SK-N-SH (cell line): ENCODE results near the gene SLC12A5. TPM values are rescaled to one million over a fixed set of nuclear protein-coding genes. Genes with fewer than 3 reads are reported as not detected.

Experiments used
- CTCF ChIA-PET: fragments of 300-600, 350-600 bp; formaldehyde crosslinking; extraction: SDS; loops from one replicate; lab custom pipeline; 2021; lab: Yijun Ruan, JAX
- POLR2A ChIA-PET: fragments of 350-600 bp; sonication (Branson Sonifier 250); formaldehyde crosslinking; extraction: SDS; loops from one replicate; lab custom pipeline; 2020; ENCODE audit warnings: antibody characterized with exemption, inconsistent platforms; lab: Yijun Ruan, JAX
- DNase-seq: peaks from one replicate; pipeline ENCODE4 v3.0.0; 2012
- H2AFZ ChIP-seq: fragments of 200-600 bp; sonication (generic); 2 replicates; pipeline ENCODE4 v1.8.1; 2016; ENCODE audit warnings: antibody characterized with exemption, mild to moderate bottlenecking, low read depth
- H3F3A ChIP-seq: fragments of 200-600 bp; sonication (generic); replicated peaks from 2 replicates; pipeline ENCODE3; 2016; ENCODE audit warnings: antibody characterized with exemption, mild to moderate bottlenecking; ENCODE audit not compliant: insufficient read depth
- H3K27ac ChIP-seq, 2 experiments: fragments of 200-500 bp in 1 of 2; fragments of 200-600 bp in 1 of 2; sonication (Bioruptor generic) in 1 of 2; sonication (generic), shearing (Covaris generic) in 1 of 2; 2 replicates each; pipeline versions ENCODE4 v1.5.1 to v1.6.1; 2014 to 2016; ENCODE audit warnings: low read depth in 2 of 2, inconsistent platforms in 1 of 2, low read length in 1 of 2, mild to moderate bottlenecking in 1 of 2, mixed read lengths in 1 of 2
- H3K27me3 ChIP-seq: fragments of 200-600 bp; sonication (generic), shearing (Covaris generic); 2 replicates; pipeline ENCODE4 v1.6.1; 2016; ENCODE audit warnings: mixed run types; ENCODE audit not compliant: insufficient read depth
- H3K36me3 ChIP-seq, 2 experiments: fragments of 200-500 bp in 1 of 2; fragments of 200-600 bp in 1 of 2; sonication (Bioruptor generic) in 1 of 2; sonication (generic) in 1 of 2; replicated peaks in 1 of 2; 2 replicates each; pipeline versions ENCODE3 to v1.5.1; 2014 to 2016; ENCODE audit warnings: low read length in 1 of 2, mild to moderate bottlenecking in 1 of 2; ENCODE audit not compliant: insufficient read depth in 2 of 2, control insufficient read depth in 1 of 2
- H3K4me1 ChIP-seq, 2 experiments: fragments of 200-500 bp in 1 of 2; fragments of 200-600 bp in 1 of 2; sonication (Bioruptor generic) in 1 of 2; sonication (generic), shearing (Covaris generic) in 1 of 2; 2 replicates each; pipeline versions ENCODE4 v1.5.1 to v1.6.1; 2014 to 2016; ENCODE audit warnings: low read depth in 1 of 2, low read length in 1 of 2, mixed run types in 1 of 2; ENCODE audit not compliant: insufficient read depth in 2 of 2, control insufficient read depth in 1 of 2
- H3K4me2 ChIP-seq: fragments of 200-600 bp; sonication (generic), shearing (Covaris generic); 2 replicates; pipeline ENCODE4 v1.6.1; 2017; ENCODE audit warnings: mixed run types
- H3K4me3 ChIP-seq, 2 experiments: fragments of 200-500 bp in 1 of 2; fragments of 200-600 bp in 1 of 2; sonication (Bioruptor generic) in 1 of 2; sonication (generic), shearing (Covaris generic) in 1 of 2; 2 replicates each; pipeline versions ENCODE4 v1.5.1 to v1.8.1; 2014 to 2016; ENCODE audit warnings: low read depth in 2 of 2, inconsistent platforms in 1 of 2, low read length in 1 of 2, mild to moderate bottlenecking in 1 of 2, mixed read lengths in 1 of 2, moderate library complexity in 1 of 2
- H3K79me2 ChIP-seq: fragments of 200-600 bp; sonication (generic); 2 replicates; pipeline ENCODE4 v1.8.1; 2017; ENCODE audit warnings: mild to moderate bottlenecking; ENCODE audit not compliant: insufficient read depth
- H3K9ac ChIP-seq: fragments of 200-600 bp; sonication (generic); 2 replicates; pipeline ENCODE4 v1.6.1; 2017; ENCODE audit warnings: mixed run types
- H3K9me2 ChIP-seq: fragments of 200-600 bp; sonication (generic); 2 replicates; pipeline ENCODE4 v1.6.1; 2017; ENCODE audit warnings: mixed run types
- H3K9me3 ChIP-seq: fragments of 200-600 bp; sonication (generic); 2 replicates; pipeline ENCODE4 v1.6.1; 2017; ENCODE audit warnings: mixed run types, mild to moderate bottlenecking, moderate library complexity
- H4K20me1 ChIP-seq: fragments of 200-600 bp; sonication (generic); 2 replicates; pipeline ENCODE4 v1.6.1; 2017; ENCODE audit warnings: mild to moderate bottlenecking, mixed run types; ENCODE audit not compliant: insufficient read depth
- ELF1 ChIP-seq: IDR thresholded peaks from 2 replicates; pipeline ENCODE4 v1.4.0; 2012
- EP300 ChIP-seq, 2 experiments: IDR thresholded peaks; 2 replicates each; pipeline versions ENCODE4 v1.4.0 to v1.6.1; 2012; ENCODE audit warnings: borderline replicate concordance in 1 of 2, low read depth in 1 of 2, low read length in 1 of 2
- FOXM1 ChIP-seq: IDR thresholded peaks from 2 replicates; pipeline ENCODE4 v1.4.0; 2012; ENCODE audit warnings: low read depth, mild to moderate bottlenecking
- GABPA ChIP-seq: IDR thresholded peaks from 2 replicates; pipeline ENCODE4 v1.4.0; 2012; ENCODE audit warnings: low read depth, mild to moderate bottlenecking
- GATA2 ChIP-seq: sonication (generic); formaldehyde crosslinking; IDR thresholded peaks from 2 replicates; pipeline ENCODE4 v1.5.0; 2020; ENCODE audit warnings: mild to moderate bottlenecking, missing genetic modification reagents
- JUND ChIP-seq: IDR thresholded peaks from 2 replicates; pipeline ENCODE4 v1.4.0; 2012
- MEF2A ChIP-seq: IDR thresholded peaks from 2 replicates; pipeline ENCODE4 v1.4.0; 2012; ENCODE audit warnings: low read depth, borderline replicate concordance
- MXI1 ChIP-seq: IDR thresholded peaks from 2 replicates; pipeline ENCODE4 v1.6.1; 2012; ENCODE audit warnings: mild to moderate bottlenecking, low read depth, low read length, improper control_type of control experiment
- NRF1 ChIP-seq: IDR thresholded peaks from 2 replicates; pipeline ENCODE4 v1.6.1; 2012; ENCODE audit warnings: low read depth, mild to moderate bottlenecking, low read length
- RAD21 ChIP-seq: IDR thresholded peaks from 2 replicates; pipeline ENCODE4 v1.6.1; 2012; ENCODE audit warnings: mild to moderate bottlenecking, low read length
- RFX5 ChIP-seq: IDR thresholded peaks from 2 replicates; pipeline ENCODE4 v1.6.1; 2012; ENCODE audit warnings: mild to moderate bottlenecking, improper control_type of control experiment, low read length
- RXRA ChIP-seq: IDR thresholded peaks from 2 replicates; pipeline ENCODE4 v1.4.0; 2012; ENCODE audit warnings: low read depth, mild to moderate bottlenecking, borderline replicate concordance
- SIN3A ChIP-seq: IDR thresholded peaks from 2 replicates; pipeline ENCODE4 v1.6.1; 2012; ENCODE audit warnings: low read depth, mild to moderate bottlenecking, low read length, moderate library complexity, borderline replicate concordance
- SMC3 ChIP-seq: IDR thresholded peaks from 2 replicates; pipeline ENCODE4 v1.6.1; 2012; ENCODE audit warnings: low read depth, low read length, improper control_type of control experiment
- TCF12 ChIP-seq: IDR thresholded peaks from 2 replicates; pipeline ENCODE4 v1.4.0; 2012
- TEAD4 ChIP-seq: IDR thresholded peaks from 2 replicates; pipeline ENCODE4 v1.4.0; 2012; ENCODE audit warnings: mild to moderate bottlenecking, borderline replicate concordance; ENCODE audit not compliant: insufficient read depth
- USF2 ChIP-seq: fragments of 150-350 bp; IDR thresholded peaks from 2 replicates; pipeline ENCODE4 v1.6.1; 2017; ENCODE audit warnings: antibody characterized with exemption, low read length, low read depth, borderline replicate concordance
- YY1 ChIP-seq: IDR thresholded peaks from 2 replicates; pipeline ENCODE4 v1.4.0; 2012; ENCODE audit warnings: low read depth, mild to moderate bottlenecking
- WGBS: methylation state at CpG from one replicate; pipeline ENCODE4 v1.1.6; 2017; ENCODE audit warnings: low lambda C conversion rate; 5-methylcytosine and 5-hydroxymethylcytosine counted together
- polyA plus RNA-seq, 3 experiments: library from polyadenylated mRNA; depleted of rRNA; stranded (reverse); fragments of >200 nt; gene quantifications; 2 replicates each; pipeline ENCODE4 v1.2.3, GENCODE V29; 2012
- TF ChIP-seq, protein P1 (sequence below): IDR thresholded peaks from 2 replicates; pipeline ENCODE4 v1.4.0; 2012; ENCODE audit warnings: low read depth, borderline replicate concordance
- TF ChIP-seq, protein P2 (sequence below): IDR thresholded peaks from 2 replicates; pipeline ENCODE4 v1.4.0; 2012; ENCODE audit warnings: low read depth
- TF ChIP-seq, protein P3 (sequence below): fragments of 200-600 bp; sonication (generic); IDR thresholded peaks from 2 replicates; pipeline ENCODE4 v1.6.1; 2017; ENCODE audit warnings: antibody characterized with exemption, mild to moderate bottlenecking, moderate library complexity

SLC12A5 gene
- polyA plus RNA-seq, 1 of the 3 experiments (the other 2 are of a cell fraction): 19.9 TPM

- 11% methylated on average over 53 of the region's 71 CpGs for WGBS
- no peaks in the 10 kb centered on the region for H3K9me3 ChIP-seq
- peaks cover 0 to 13% of the 10 kb centered on the region in 2 experiments; a peak in 1 of 4 replicates for H3K4me1 ChIP-seq
- peak overlapping the region; percentile 59 to 60 for H3K4me3 ChIP-seq
- H3K9me2 ChIP-seq: no peaks in the 10 kb centered on the region
- TF ChIP-seq RAD21 (peak; percentile 19; the same call in 1 of the 2 replicates), SIN3A (no peak), YY1 (no peak), MXI1 (no peak), GABPA (no peak), USF2 (no peak), NRF1 (no peak)
- TF ChIP-seq, protein P1, sequence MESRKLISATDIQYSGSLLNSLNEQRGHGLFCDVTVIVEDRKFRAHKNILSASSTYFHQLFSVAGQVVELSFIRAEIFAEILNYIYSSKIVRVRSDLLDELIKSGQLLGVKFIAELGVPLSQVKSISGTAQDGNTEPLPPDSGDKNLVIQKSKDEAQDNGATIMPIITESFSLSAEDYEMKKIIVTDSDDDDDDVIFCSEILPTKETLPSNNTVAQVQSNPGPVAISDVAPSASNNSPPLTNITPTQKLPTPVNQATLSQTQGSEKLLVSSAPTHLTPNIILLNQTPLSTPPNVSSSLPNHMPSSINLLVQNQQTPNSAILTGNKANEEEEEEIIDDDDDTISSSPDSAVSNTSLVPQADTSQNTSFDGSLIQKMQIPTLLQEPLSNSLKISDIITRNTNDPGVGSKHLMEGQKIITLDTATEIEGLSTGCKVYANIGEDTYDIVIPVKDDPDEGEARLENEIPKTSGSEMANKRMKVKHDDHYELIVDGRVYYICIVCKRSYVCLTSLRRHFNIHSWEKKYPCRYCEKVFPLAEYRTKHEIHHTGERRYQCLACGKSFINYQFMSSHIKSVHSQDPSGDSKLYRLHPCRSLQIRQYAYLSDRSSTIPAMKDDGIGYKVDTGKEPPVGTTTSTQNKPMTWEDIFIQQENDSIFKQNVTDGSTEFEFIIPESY: no peak
- no peaks in the 10 kb centered on the region for H3K79me2 ChIP-seq
- DNase-seq: peak; percentile 99
- no peaks in the 10 kb centered on the region for H3K27me3 ChIP-seq
- ChIA-PET POLR2A (no interaction called here), CTCF (interaction anchor here (0.6 to 2.2 kb wide), 22 partner anchors 7 to 1230 kb away, joined by 3 to 13 read pairs (median 4); partner anchors contain the start of genes MMP9 and NCOA5)
- peak overlapping the region; percentile 65 for H3K9ac ChIP-seq
- peaks cover 2% of the 10 kb centered on the region; the same call in 1 of the 2 replicates for H4K20me1 ChIP-seq
- peaks cover 4% of the 10 kb centered on the region for H3F3A ChIP-seq
- H3K36me3 ChIP-seq: no peaks in the 10 kb centered on the region
- peak overlapping the region in 1 of 2 experiments; percentile 86; a peak in 2 of 4 replicates for H3K27ac ChIP-seq
- H3K4me2 ChIP-seq: peak overlapping the region; percentile 84
- no peak overlapping the region for H2AFZ ChIP-seq
Observed at GRCh38 chr20:46021361-46022359, 7.4 kb upstream of the SLC12A5 start.

DNA sequence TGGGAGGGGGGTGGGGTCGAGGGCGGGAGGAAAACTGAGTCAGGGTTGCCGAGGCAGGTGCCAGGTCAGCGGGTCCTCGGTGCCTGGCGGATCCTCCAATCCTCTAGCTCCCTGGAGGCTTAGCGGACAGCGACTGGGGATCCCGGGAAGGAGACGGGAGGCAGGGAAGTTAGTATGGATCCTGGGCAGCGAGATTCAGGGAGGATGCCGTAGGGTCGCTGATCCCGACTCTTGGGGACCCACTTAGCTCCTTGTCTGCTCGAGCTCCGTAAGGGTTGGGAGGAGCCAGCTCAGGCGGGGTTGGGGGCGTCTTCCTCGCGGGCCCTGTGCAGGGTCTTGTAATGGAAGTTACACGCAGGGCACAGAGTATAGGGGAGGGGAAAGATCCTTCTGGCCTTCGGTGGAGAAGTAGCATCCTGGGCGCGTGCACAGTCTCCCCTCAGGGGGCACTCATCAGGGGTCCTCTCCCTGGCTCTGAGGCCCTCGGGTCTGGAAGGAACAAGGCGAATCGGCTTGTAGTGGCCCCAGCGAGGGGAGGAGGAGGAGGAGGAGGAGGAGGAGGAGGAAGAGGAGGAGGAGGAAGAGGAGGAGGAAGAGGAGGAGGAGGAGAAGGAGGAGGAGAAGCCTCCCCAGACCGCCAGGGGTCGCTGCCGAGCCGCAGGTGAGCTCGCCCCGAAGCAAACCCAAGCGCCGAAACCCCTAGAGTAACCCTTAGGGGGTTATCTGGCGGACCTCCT, 6.4 kb upstream of the SLC12A5 start:
- Histone ChIP-seq H3F3A (peaks cover 4% of the 10 kb centered on the region), H3K9ac (no peak overlapping the region), H3K27ac (no peak overlapping the region; a peak in 1 of 4 replicates), H3K9me2 (no peaks in the 10 kb centered on the region), H2AFZ (no peak overlapping the region), H3K79me2 (no peaks in the 10 kb centered on the region), H3K27me3 (no peaks in the 10 kb centered on the region), H3K36me3 (no peaks in the 10 kb centered on the region), H3K4me2 (peak overlapping the region; percentile 84), H4K20me1 (peaks cover 10% of the 10 kb centered on the region), H3K4me3 (peak overlapping the region; percentile 59 to 60), H3K4me1 (peaks cover 0 to 13% of the 10 kb centered on the region in 2 experiments; a peak in 1 of 4 replicates), H3K9me3 (no peaks in the 10 kb centered on the region)
- ChIA-PET CTCF (interaction anchor here (0.6 to 2.2 kb wide), 26 partner anchors 8 to 1231 kb away, joined by 3 to 13 read pairs (median 3); partner anchors contain the start of genes MMP9 and NCOA5), POLR2A (no interaction called here)
- WGBS: 23% methylated on average over 32 of the region's 37 CpGs
- peak; percentile 59 for DNase-seq
- no peak for TF ChIP-seq FOXM1
- TF ChIP-seq TEAD4: no peak
- TF ChIP-seq GATA2 (CRISPR knock-in tag): no peak
- TF ChIP-seq JUND: no peak
- TF ChIP-seq, protein P2, sequence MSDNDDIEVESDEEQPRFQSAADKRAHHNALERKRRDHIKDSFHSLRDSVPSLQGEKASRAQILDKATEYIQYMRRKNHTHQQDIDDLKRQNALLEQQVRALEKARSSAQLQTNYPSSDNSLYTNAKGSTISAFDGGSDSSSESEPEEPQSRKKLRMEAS: no peak
- peak; percentile 26; the same call in 1 of the 2 replicates for TF ChIP-seq SMC3
- TF ChIP-seq MEF2A: no peak
- TF ChIP-seq ELF1: no peak
- TF ChIP-seq, protein P3, sequence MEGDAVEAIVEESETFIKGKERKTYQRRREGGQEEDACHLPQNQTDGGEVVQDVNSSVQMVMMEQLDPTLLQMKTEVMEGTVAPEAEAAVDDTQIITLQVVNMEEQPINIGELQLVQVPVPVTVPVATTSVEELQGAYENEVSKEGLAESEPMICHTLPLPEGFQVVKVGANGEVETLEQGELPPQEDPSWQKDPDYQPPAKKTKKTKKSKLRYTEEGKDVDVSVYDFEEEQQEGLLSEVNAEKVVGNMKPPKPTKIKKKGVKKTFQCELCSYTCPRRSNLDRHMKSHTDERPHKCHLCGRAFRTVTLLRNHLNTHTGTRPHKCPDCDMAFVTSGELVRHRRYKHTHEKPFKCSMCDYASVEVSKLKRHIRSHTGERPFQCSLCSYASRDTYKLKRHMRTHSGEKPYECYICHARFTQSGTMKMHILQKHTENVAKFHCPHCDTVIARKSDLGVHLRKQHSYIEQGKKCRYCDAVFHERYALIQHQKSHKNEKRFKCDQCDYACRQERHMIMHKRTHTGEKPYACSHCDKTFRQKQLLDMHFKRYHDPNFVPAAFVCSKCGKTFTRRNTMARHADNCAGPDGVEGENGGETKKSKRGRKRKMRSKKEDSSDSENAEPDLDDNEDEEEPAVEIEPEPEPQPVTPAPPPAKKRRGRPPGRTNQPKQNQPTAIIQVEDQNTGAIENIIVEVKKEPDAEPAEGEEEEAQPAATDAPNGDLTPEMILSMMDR: peak; percentile 59
- peak; percentile 52 for TF ChIP-seq RAD21
- TF ChIP-seq EP300 (IDR thresholded peaks at IDR 0.05; ENCODE audit: borderline replicate concordance in 1 of 2, low read depth in 1 of 2, low read length in 1 of 2): no peak
- no peak for TF ChIP-seq MXI1
- TF ChIP-seq RFX5: no peak
- no peak for TF ChIP-seq TCF12
- no peak for TF ChIP-seq RXRA
